Fibroblast of mammary gland (primary cell): ENCODE measurements around the gene LHFPL4.
"Not testable (repeated sequence)": the region's sequence is repeated elsewhere in the genome, so short reads cannot be mapped to it uniquely, and the experiment has no call there.

Experiments
- DNase-seq: peaks from one replicate; pipeline ENCODE4 v3.0.0-alpha.2; 2010; ENCODE audit warnings: low read depth
- H3K4me3 ChIP-seq: 2 replicates; pipeline ENCODE4 v1.5.1; 2011; ENCODE audit warnings: low read depth, mild to moderate bottlenecking, low read length, moderate library complexity; ENCODE audit not compliant: control insufficient read depth
- TF ChIP-seq, protein P1 (sequence below): conservative IDR thresholded peaks from 2 replicates; pipeline ENCODE4 v1.5.1; 2011; ENCODE audit warnings: low read depth, low read length, inconsistent platforms; ENCODE audit not compliant: control insufficient read depth, insufficient read depth

LHFPL4 gene

DNA sequence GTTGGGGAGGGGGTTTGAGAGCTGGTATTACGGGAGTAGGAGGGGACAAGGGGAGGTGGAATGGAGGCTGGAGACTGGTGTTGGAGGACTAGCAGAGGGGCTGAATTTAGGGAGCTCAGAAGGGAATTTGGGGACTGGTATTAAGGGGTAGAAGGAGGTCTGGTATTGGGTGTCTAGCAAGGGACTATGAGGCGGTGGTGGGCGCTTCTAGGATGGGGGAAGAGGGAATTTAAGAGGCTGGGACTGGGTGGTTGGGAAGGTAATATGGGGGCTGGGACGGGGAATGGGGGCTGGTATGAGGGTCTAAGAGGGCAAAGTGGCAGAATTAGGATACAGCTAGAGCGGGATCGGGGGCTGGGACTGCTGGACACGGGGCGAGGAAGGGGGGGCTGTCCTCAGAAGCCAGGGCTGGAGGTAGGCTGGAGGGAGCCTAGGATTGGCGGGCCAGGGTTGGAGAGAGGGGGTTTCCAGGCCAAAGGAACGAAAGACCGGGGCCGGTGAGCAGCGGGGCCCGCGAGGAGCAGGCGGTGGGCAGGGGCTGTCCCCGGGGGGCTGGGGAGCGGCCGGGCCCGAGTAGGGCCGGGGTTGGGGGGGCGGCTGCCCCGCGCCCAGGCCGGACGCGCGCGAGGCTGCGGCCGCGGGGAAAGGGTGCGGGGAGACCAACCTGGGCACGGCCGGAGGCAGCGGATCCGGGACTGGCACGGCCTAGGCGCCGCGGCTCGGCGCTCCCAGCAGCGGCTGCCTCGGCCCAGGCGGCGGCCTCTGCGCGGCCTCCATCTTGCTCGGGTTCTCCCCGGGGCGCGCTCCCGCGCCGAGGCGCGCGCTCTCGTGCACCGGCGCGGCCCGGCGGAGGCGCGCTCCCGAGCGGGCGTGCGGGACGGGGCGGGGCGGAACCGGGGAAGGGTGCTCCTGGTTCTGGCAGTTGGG is at the start of gene LHFPL4:
Gene LHFPL4, minus strand, starts transcription at position 802 of the 927 bp plus-strand sequence. CDS start 1,143 bp downstream, outside the sequence.
- H3K4me3 ChIP-seq = no peak within 1 kb of the TSS
- DNase-seq = no peak
- TF ChIP-seq, protein P1, sequence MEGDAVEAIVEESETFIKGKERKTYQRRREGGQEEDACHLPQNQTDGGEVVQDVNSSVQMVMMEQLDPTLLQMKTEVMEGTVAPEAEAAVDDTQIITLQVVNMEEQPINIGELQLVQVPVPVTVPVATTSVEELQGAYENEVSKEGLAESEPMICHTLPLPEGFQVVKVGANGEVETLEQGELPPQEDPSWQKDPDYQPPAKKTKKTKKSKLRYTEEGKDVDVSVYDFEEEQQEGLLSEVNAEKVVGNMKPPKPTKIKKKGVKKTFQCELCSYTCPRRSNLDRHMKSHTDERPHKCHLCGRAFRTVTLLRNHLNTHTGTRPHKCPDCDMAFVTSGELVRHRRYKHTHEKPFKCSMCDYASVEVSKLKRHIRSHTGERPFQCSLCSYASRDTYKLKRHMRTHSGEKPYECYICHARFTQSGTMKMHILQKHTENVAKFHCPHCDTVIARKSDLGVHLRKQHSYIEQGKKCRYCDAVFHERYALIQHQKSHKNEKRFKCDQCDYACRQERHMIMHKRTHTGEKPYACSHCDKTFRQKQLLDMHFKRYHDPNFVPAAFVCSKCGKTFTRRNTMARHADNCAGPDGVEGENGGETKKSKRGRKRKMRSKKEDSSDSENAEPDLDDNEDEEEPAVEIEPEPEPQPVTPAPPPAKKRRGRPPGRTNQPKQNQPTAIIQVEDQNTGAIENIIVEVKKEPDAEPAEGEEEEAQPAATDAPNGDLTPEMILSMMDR = no peak

GRCh38 chr3:9602620-9603019 is 49.0 kb upstream of the LHFPL4 start:
- DNase-seq = no peak
- TF ChIP-seq, protein P1 = no peak
- H3K4me3 ChIP-seq = no peak overlapping the region

DNA sequence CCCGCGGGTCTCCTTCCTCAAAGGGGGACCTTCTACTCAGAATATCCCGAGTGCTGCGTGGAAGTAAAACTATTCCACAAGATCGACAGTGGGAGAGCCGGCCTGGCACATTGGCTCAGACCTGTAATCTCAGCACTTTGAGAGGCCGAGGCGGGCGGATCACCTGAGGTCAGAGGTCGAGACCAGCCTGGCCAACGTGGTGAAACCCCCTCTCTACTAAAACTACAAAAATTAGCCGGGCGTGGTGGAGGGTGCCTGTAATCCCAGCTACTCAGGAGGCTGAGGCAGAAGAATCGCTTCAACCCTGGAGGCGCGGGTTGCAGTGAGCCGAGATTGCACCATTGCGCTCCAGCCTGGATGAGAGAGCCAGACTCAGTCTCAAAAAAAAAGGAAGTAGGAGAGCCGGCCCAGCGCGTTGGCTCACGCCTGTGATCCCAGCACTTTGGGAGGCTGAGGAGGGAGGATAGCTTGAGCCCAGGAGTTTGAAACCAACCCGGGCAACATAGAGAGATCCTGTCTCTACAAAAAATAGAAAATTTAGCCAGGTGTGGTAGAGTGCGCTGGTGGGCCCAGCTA is 47.5 kb upstream of the LHFPL4 start:
- not testable (repeated sequence) for DNase-seq, H3K4me3 ChIP-seq

- no peak for DNase-seq
- no peak overlapping the region for H3K4me3 ChIP-seq
- TF ChIP-seq, protein P1 = no peak
Observed at GRCh38 chr3:9600597-9600996, 47.0 kb upstream of the LHFPL4 start.

- no peak overlapping the region for H3K4me3 ChIP-seq
- no peak for DNase-seq
- TF ChIP-seq, protein P1 = no peak
Observed at GRCh38 chr3:9598783-9599387, 45.3 kb upstream of the LHFPL4 start.

DNA sequence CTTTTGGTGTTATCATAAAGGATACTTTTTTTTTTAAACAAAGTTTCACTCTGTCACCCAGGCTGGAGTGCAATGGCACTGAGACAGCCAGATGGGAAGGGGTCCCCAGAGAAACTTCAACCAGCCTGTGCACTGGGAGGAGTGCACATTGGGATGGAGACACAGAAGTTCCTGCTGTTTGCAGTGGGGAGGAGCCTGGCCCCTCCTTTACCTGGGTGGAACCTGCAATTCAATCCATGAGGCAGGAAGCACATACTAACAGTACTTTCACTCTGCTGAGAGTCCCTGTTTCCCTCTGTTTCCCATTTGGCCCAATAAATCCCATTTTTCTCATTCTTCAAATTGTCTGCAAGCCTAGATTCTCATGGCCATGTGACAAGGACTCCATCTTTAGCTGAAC is 42.3 kb upstream of the LHFPL4 start:
- DNase-seq = no peak
- no peak overlapping the region for H3K4me3 ChIP-seq
- TF ChIP-seq, protein P1 = no peak

DNA sequence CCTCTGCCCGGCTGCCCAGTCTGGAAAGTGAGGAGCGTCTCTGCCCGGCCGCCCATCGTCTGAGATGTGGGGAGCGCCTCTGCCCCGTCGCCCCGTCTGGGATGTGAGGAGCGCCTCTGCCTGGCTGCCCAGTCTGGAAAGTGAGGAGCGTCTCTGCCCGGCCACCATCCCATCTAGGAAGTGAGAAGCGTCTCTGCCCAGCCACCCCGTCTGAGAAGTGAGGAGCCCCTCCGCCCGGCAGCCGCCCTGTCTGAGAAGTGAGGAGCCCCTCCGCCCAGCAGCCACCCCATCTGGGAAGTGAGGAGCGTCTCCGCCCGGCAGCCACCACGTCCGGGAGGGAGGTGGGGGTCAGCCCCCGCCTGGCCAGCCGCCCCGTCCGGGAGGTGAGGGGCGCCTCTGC is 38.2 kb upstream of the LHFPL4 start:
- not testable (repeated sequence) for H3K4me3 ChIP-seq, DNase-seq
